Endothelial cell of umbilical vein (primary cell): Measurements from ENCODE around the gene ZNF326. TPM values are rescaled to one million over a fixed set of nuclear protein-coding genes. Genes with fewer than 3 reads are reported as not detected.

Source experiments
- BruUV-seq: library from RNA; stranded (reverse); fragments of 400-500 nt; replicated peaks from 2 replicates; lab custom pipeline; 2021; lab: Mats Ljungman, UMichigan
- CTCF ChIA-PET: fragments of 300-600, 350-600 bp; sonication (Branson Sonifier 250); formaldehyde crosslinking; loops from one replicate; lab custom pipeline; 2021; ENCODE audit warnings: antibody characterized with exemption, inconsistent platforms; lab: Charles Lee
- POLR2A ChIA-PET: fragments of 300-600, 350-600 bp; sonication (Branson Sonifier 250); formaldehyde crosslinking; loops from one replicate; lab custom pipeline; 2021; ENCODE audit warnings: antibody characterized with exemption, inconsistent platforms; lab: Charles Lee
- DNase-seq: peaks from one replicate; pipeline ENCODE4 v3.0.0-alpha.2; 2011; ENCODE audit warnings: low read depth, low spot score
- FAIRE-seq: peaks from 2 replicates; lab custom pipeline; 2011; peaks lifted over from hg19 to GRCh38; lab: Jason Lieb, UNC
- H2AFZ ChIP-seq: 2 replicates; pipeline ENCODE4 v1.6.0; 2012; ENCODE audit warnings: low read depth, low read length, control low read depth, inconsistent platforms
- H3K27ac ChIP-seq: 2 replicates; pipeline ENCODE4 v1.5.1; 2011; ENCODE audit warnings: low read depth, mild to moderate bottlenecking, control low read depth, low read length, moderate library complexity; ENCODE audit not compliant: insufficient read depth
- H3K27me3 ChIP-seq, 2 experiments: 2 replicates each; pipeline versions ENCODE4 v1.6.0 to v1.6.1; 2011; ENCODE audit warnings: low read length in 2 of 2, mixed read lengths in 1 of 2; ENCODE audit not compliant: control insufficient read depth in 2 of 2, insufficient read depth in 2 of 2
- H3K36me3 ChIP-seq, 2 experiments: 2 replicates in 1 of 2; 3 replicates in 1 of 2; pipeline ENCODE4 v1.5.1; 2011; ENCODE audit warnings: low read length in 2 of 2, mild to moderate bottlenecking in 1 of 2, moderate library complexity in 1 of 2; ENCODE audit not compliant: control insufficient read depth in 2 of 2, insufficient read depth in 2 of 2; ENCODE audit errors: extremely low read depth in 1 of 2
- H3K4me1 ChIP-seq: 3 replicates; pipeline ENCODE4 v1.5.1; 2011; ENCODE audit warnings: mild to moderate bottlenecking, low read length; ENCODE audit not compliant: control insufficient read depth, insufficient read depth; ENCODE audit errors: extremely low read depth
- H3K4me2 ChIP-seq: 2 replicates; pipeline ENCODE4 v1.6.1; 2011; ENCODE audit warnings: low read length, control low read depth, mixed read lengths; ENCODE audit not compliant: insufficient read depth
- H3K4me3 ChIP-seq, 3 experiments: fragments of 200-600 bp in 1 of 3; sonication (generic), shearing (Covaris generic) in 1 of 3; replicated peaks in 1 of 3; 2 replicates each; pipeline ENCODE4 v1.5.1; 2011 to 2016; ENCODE audit warnings: control low read depth in 3 of 3, low read length in 3 of 3, mild to moderate bottlenecking in 2 of 3, inconsistent platforms in 1 of 3, low read depth in 1 of 3, moderate library complexity in 1 of 3; ENCODE audit not compliant: insufficient read depth in 1 of 3
- H3K79me2 ChIP-seq: 2 replicates; pipeline ENCODE4 v1.6.0; 2012; ENCODE audit warnings: low read length, inconsistent platforms; ENCODE audit not compliant: control insufficient read depth, insufficient read depth
- H3K9ac ChIP-seq: replicated peaks from 2 replicates; pipeline ENCODE3; 2011; ENCODE audit warnings: low read length, control low read depth; ENCODE audit not compliant: insufficient read depth; ENCODE audit errors: extremely low read depth
- H3K9me1 ChIP-seq: replicated peaks from 3 replicates; pipeline ENCODE4 v1.6.0; 2011; ENCODE audit warnings: mild to moderate bottlenecking, low read length; ENCODE audit not compliant: control insufficient read depth, insufficient read depth; ENCODE audit errors: extremely low read depth
- H3K9me3 ChIP-seq: replicated peaks from 2 replicates; pipeline ENCODE4 v1.5.1; 2012; ENCODE audit warnings: low read length, inconsistent platforms; ENCODE audit not compliant: control insufficient read depth, insufficient read depth
- H4K20me1 ChIP-seq: replicated peaks from 2 replicates; pipeline ENCODE3; 2011; ENCODE audit warnings: mild to moderate bottlenecking, low read length; ENCODE audit not compliant: control insufficient read depth, insufficient read depth; ENCODE audit errors: extremely low read depth
- CTCF ChIP-seq, 2 donors: IDR thresholded peaks; 1 replicate in 1 of 2; 2 replicates in 1 of 2; pipeline ENCODE4 v1.5.1; 2011; ENCODE audit warnings: low read length in 2 of 2, mild to moderate bottlenecking in 2 of 2, moderate library complexity in 2 of 2, control low read depth in 1 of 2, inconsistent platforms in 1 of 2, low read depth in 1 of 2; ENCODE audit not compliant: insufficient read depth in 1 of 2; ENCODE audit errors: extremely low read depth in 1 of 2
- EZH2 ChIP-seq: IDR thresholded peaks from 2 replicates; pipeline ENCODE4 v1.6.1; 2012; ENCODE audit warnings: borderline replicate concordance, low read depth, mild to moderate bottlenecking, moderate library complexity, low read length, inconsistent platforms; ENCODE audit not compliant: severe bottlenecking
- FOS ChIP-seq: IDR thresholded peaks from 2 replicates; pipeline ENCODE4 v1.6.1; 2011; ENCODE audit warnings: mild to moderate bottlenecking, low read length, moderate library complexity, borderline replicate concordance; ENCODE audit not compliant: insufficient read depth
- GATA2 ChIP-seq: IDR thresholded peaks from 2 replicates; pipeline ENCODE4 v1.7.0; 2011; ENCODE audit warnings: low read depth, mild to moderate bottlenecking, moderate library complexity, mixed read lengths, low read length; ENCODE audit not compliant: insufficient read length, insufficient read depth
- JUN ChIP-seq: IDR thresholded peaks from 2 replicates; pipeline ENCODE4 v1.6.1; 2011; ENCODE audit warnings: borderline replicate concordance, low read depth; ENCODE audit not compliant: insufficient read length, insufficient read depth
- MAX ChIP-seq: IDR thresholded peaks from 2 replicates; pipeline ENCODE4 v1.6.1; 2011; ENCODE audit not compliant: insufficient read depth, insufficient read length
- MYC ChIP-seq: IDR thresholded peaks from one replicate; pipeline ENCODE4 v1.6.1; 2011; ENCODE audit warnings: mild to moderate bottlenecking, low read depth, low read length
- POLR2A ChIP-seq: IDR thresholded peaks from 2 replicates; pipeline ENCODE4 v1.6.1; 2012; ENCODE audit warnings: low read depth, mild to moderate bottlenecking, control low read depth, low read length
- POLR2AphosphoS5 ChIP-seq: IDR thresholded peaks from 2 replicates; pipeline ENCODE4 v1.6.1; 2012; ENCODE audit warnings: low read depth, mild to moderate bottlenecking, control low read depth, low read length, moderate library complexity; ENCODE audit not compliant: insufficient read depth
- dilution Hi-C: fragments of 300-500 bp; cut with MboI; formaldehyde crosslinking; loops from one replicate; pipeline ENCODE4 v1.15.0; 2019; ENCODE audit warnings: low sequenced_read_pairs; ENCODE audit not compliant: extremely low pct_ligation_motif_present
- intact Hi-C: fragments of 100-400 bp; cut with micrococcal nuclease; formaldehyde crosslinking; loops from one replicate; pipeline ENCODE4 v1.10.0; 2022
- polyA plus RNA-seq, 4 experiments: library from polyadenylated mRNA; depleted of rRNA in 3 of 4; stranded (reverse) in 3 of 4; unstranded in 1 of 4; fragments of >200 nt; gene quantifications; 2 replicates each; pipeline versions ENCODE4 v1.2.1 to v1.2.3, GENCODE V29; 2011 to 2012; ENCODE audit warnings: missing spikeins in 1 of 4
- total RNA-seq: library from RNA; stranded (reverse); gene quantifications from 2 replicates; pipeline ENCODE4 v1.2.3, GENCODE V29; 2021

ZNF326 gene
- total and polyA plus RNA-seq, 2 donors (not counting 3 experiments of a cell fraction or from before 2014, with no cell fraction given), result 13.1 to 29.9 TPM

GRCh38 chr1:89999208-89999607 lies 4.3 kb downstream of the ZNF326 start:
- Histone ChIP-seq H3K27me3 (no peaks in the 10 kb centered on the region), H3K9ac (no peak overlapping the region), H3K27ac (no peak overlapping the region), H4K20me1 (peaks cover 3% of the 10 kb centered on the region), H3K36me3 (peaks cover 0 to 3% of the 10 kb centered on the region in 2 experiments), H3K4me2 (no peak overlapping the region), H3K9me3 (no peaks in the 10 kb centered on the region), H3K9me1 (peaks cover 2% of the 10 kb centered on the region), H2AFZ (no peak overlapping the region), H3K4me3 (no peak overlapping the region), H3K79me2 (peaks cover 83% of the 10 kb centered on the region), H3K4me1 (peaks cover 19% of the 10 kb centered on the region)
- ChIA-PET CTCF (interaction anchor here (1.1 kb wide), 1 partner anchor 219 kb away, joined by 3 read pairs; no protein-coding TSS in a partner anchor), POLR2A (no interaction called here)
- DNase-seq (no peak), FAIRE-seq (no peak)
- no TSS peak for BruUV-seq
- dilution Hi-C loops, result no loop called here
- intact Hi-C loops, result no loop called here
- no peak for TF ChIP-seq CTCF (IDR thresholded peaks at IDR 0.05; ENCODE audit: extremely low read depth in 1 of 2, insufficient read depth in 1 of 2, low read depth in 1 of 2, low read length in 2 of 2)
- TF ChIP-seq MYC, result no peak
- TF ChIP-seq JUN, result no peak
- no peak for TF ChIP-seq POLR2AphosphoS5

GRCh38 chr1:89999628-90000027 lies 4.7 kb downstream of the ZNF326 start:
- ChIA-PET CTCF (interaction anchor here (1.1 kb wide), 1 partner anchor 220 kb away, joined by 3 read pairs; no protein-coding TSS in a partner anchor), POLR2A (no interaction called here)
- Histone ChIP-seq H3K4me3 (no peak overlapping the region), H3K4me2 (no peak overlapping the region), H3K27ac (no peak overlapping the region), H4K20me1 (peaks cover 3% of the 10 kb centered on the region), H3K36me3 (peaks cover 0 to 3% of the 10 kb centered on the region in 2 experiments), H3K4me1 (peaks cover 19% of the 10 kb centered on the region), H3K79me2 (peaks cover 84% of the 10 kb centered on the region), H3K9ac (no peak overlapping the region), H3K9me3 (no peaks in the 10 kb centered on the region), H3K9me1 (peaks cover 2% of the 10 kb centered on the region), H3K27me3 (no peaks in the 10 kb centered on the region), H2AFZ (no peak overlapping the region)
- TF ChIP-seq FOS (no peak), GATA2 (no peak), EZH2 (no peak), CTCF (IDR thresholded peaks at IDR 0.05; ENCODE audit: extremely low read depth in 1 of 2, insufficient read depth in 1 of 2, low read depth in 1 of 2, low read length in 2 of 2) (no peak), MAX (no peak), MYC (no peak), POLR2AphosphoS5 (no peak), JUN (no peak), POLR2A (no peak)
- DNase-seq (no peak), FAIRE-seq (no peak)
- no TSS peak for BruUV-seq
- intact Hi-C loops, result no loop called here
- dilution Hi-C loops, result no loop called here
